Measurements from ENCODE around the gene LAMC1.

GRCh38 chr1:183021405-183022201 lies 1.6 kb upstream of the LAMC1 start:
- no peak for TF ChIP-seq CTCF (IDR thresholded peaks at IDR 0.05)
- no peak for TF ChIP-seq EZH2 (IDR thresholded peaks at IDR 0.05; ENCODE audit: borderline replicate concordance, insufficient read depth, low read depth, low read length, poor library complexity, severe bottlenecking)

All from B cell (primary cell).